Ovary (tissue), 3 donors: ENCODE results near the gene CTNND2.

Experiments
- CTCF ChIP-seq, 3 donors: fragments of 450-650 bp in 2 of 3; fragments of 200-600 bp in 1 of 3; IDR thresholded peaks; one replicate each; pipeline versions ENCODE4 v1.5.1 to v1.8.0; 2016 to 2022; ENCODE audit warnings: antibody characterized with exemption in 3 of 3, mild to moderate bottlenecking in 1 of 3
- EP300 ChIP-seq: sonication (generic); formaldehyde crosslinking; IDR thresholded peaks from one replicate; pipeline ENCODE4 v1.6.1; 2017; ENCODE audit warnings: antibody characterized with exemption
- POLR2A ChIP-seq: fragments of 450-650 bp; IDR thresholded peaks from one replicate; pipeline ENCODE4 v1.6.1; 2017; ENCODE audit warnings: antibody characterized with exemption, mild to moderate bottlenecking, moderate library complexity
- donor health status: DM: no; HTN: no; CAD: no.

- TF ChIP-seq EP300: no peak
- TF ChIP-seq CTCF (IDR thresholded peaks at IDR 0.05): no peak
- TF ChIP-seq POLR2A: no peak
Measured at GRCh38 chr5:11563822-11564221, 340.4 kb downstream of the CTNND2 start.
